Embryonic facial prominence (tissue), 1 donor: ENCODE results near the gene ANKRD44.

Experiments
- DNase-seq: peaks from one replicate; pipeline ENCODE4 v3.0.0-alpha.2; 2016; ENCODE audit errors: extremely low spot score

Gene ANKRD44

GRCh38 chr2:196957881-196958525 lies 352.6 kb downstream of the ANKRD44 start:
- DNase-seq, result no peak

DNA sequence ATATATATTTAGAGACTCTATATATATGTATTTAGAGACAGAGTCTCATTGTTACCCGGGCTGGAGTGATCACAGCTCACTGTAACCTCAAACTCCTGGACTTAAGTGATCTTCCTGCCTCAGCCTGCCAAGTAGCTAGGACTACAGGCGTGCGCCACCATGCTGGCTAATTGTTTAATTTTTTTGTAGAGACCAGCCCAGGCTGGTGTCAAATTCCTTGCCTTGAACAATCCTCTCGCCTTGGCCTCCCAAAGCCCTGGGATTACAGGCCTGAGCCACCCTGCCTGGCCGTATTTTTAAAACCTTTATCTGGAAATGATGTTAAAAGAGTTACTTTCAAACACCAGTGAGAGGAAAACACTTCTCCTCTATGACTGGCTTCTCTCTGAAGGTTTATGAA lies 353.1 kb downstream of the ANKRD44 start:
- no peak for DNase-seq

GRCh38 chr2:196956069-196956468 lies 354.5 kb downstream of the ANKRD44 start:
- DNase-seq, result no peak

GRCh38 chr2:196955036-196955435 lies 355.5 kb downstream of the ANKRD44 start:
- no peak for DNase-seq

DNA sequence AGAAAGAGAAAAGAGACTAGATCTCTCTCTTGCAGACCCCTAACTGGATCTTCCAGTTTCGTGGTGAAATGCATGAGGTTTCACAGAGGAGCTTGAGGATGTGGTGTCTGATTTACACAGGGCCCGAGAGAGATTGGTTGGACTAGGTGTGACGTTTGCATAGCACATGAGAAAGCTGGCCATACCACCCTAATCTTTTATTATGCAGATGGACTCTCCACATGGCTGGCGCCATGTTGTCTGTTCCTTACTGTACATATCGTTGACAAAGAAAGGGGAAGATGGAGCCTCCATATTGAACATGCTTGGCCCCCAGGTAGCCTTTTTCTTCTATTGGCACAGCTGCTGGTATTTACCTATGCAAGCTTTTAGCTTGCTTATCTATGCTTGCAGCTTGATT lies 356.6 kb downstream of the ANKRD44 start:
- peak; percentile 12 for DNase-seq

DNA sequence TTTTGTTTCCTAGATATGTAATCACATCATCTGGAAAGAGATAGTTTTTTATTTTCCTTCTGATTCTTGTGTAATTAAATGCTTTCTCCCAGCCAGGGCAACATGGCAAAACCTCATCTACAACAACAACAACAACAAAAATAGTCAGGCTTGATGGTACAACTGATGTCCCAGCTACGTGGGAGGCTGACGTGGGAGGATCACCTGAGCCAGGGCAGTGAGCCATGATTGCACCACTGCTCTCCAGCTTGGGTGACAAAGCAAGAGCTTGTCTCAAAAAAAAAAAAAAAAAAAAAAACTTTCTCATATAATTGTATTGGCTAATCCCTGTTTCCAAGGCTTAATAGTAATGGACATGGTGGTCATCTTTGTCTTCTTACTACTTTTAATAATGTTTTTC lies 357.6 kb downstream of the ANKRD44 start:
- no peak for DNase-seq

GRCh38 chr2:196951973-196952372 lies 358.6 kb downstream of the ANKRD44 start:
- no peak for DNase-seq

DNA sequence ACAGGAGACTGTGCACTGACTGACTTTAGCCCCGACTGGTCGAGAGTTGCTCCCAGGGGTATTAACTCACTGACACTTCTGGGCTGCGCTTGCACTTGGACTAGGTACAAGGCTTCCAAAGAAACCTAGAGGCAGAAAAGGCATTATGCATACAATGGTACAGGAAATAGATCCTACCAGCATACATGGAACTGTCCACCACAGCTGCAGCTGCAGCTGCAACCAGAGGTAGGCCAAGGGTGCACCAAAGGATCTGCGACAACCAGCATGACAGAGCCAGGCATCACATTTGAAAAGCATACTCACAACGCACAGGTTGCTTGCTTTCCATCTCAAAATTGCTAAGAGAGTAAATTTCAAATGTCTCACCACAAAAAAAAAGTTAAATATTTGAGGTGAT lies 361.5 kb downstream of the ANKRD44 start:
- DNase-seq, result no peak

DNA sequence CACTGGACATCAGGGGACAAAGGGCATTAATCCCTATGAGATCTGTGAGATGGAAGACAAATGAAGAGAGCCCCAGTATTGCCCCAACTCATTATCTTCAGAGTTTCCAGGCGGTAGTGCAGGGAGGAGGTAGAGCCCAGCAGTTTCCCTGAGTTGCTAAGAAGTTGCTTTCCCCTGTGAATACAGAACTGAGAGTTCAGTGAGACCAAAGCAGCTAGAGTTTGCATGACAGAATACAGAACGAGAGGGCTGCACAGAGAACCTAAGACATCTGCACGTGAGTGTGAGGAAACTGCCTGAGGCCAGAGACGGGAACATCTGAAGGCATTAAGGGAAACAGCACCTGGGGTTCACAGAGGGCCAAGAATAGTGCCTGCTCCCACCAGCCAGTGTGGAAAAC lies 366.0 kb downstream of the ANKRD44 start:
- no peak for DNase-seq

GRCh38 chr2:196941398-196942078 lies 369.0 kb downstream of the ANKRD44 start:
- no peak for DNase-seq

- DNase-seq, result no peak
These were observed 371.2 kb downstream of the ANKRD44 start for GRCh38 chr2:196939371-196939770.
